Right lobe of liver (tissue), 6 donors: ENCODE data around the gene PREX1. TPM values are rescaled to one million over a fixed set of nuclear protein-coding genes. Genes with fewer than 3 reads are reported as not detected.

Experiments used
- ATAC-seq, 4 donors: fragments of 200-7000 bp; cut with Tn5 transposase; one replicate each; pipeline ENCODE4 v1.9.1; 2020; ENCODE audit warnings: mild to moderate bottlenecking in 4 of 4, moderate library complexity in 4 of 4
- DNase-seq, 3 donors: peaks; one replicate each; pipeline ENCODE4 v3.0.0-alpha.2; 2020
- H3K27ac ChIP-seq, 3 donors: fragments of 200-600 bp; one replicate each; pipeline ENCODE4 v1.8.0; 2022
- H3K27me3 ChIP-seq, 2 donors: fragments of 200-600 bp; one replicate each; pipeline ENCODE4 v1.8.0; 2022
- H3K36me3 ChIP-seq, 4 donors: fragments of 200-600 bp; sonication (generic) in 1 of 4; one replicate each; pipeline versions ENCODE4 v1.5.1 to v1.8.0; 2017 to 2022; ENCODE audit warnings: control low read depth in 1 of 4
- H3K4me1 ChIP-seq, 4 donors: fragments of 200-600 bp; sonication (generic) in 1 of 4; one replicate each; pipeline versions ENCODE4 v1.5.1 to v1.8.0; 2017 to 2022; ENCODE audit warnings: control low read depth in 1 of 4
- H3K4me3 ChIP-seq, 3 donors: fragments of 200-600 bp; one replicate each; pipeline ENCODE4 v1.8.0; 2022
- H3K9me3 ChIP-seq, 4 donors: fragments of 200-600 bp; sonication (generic) in 1 of 4; one replicate each; pipeline versions ENCODE4 v1.5.1 to v1.8.0; 2017 to 2022; ENCODE audit warnings: control low read depth in 1 of 4
- POLR2A ChIP-seq: fragments of 450-650 bp; IDR thresholded peaks from one replicate; pipeline ENCODE4 v1.6.1; 2017; ENCODE audit warnings: antibody characterized with exemption, mild to moderate bottlenecking
- WGBS: methylation state at CpG from one replicate; pipeline ENCODE4 v1.1.6; 2018; ENCODE audit warnings: low coverage, low lambda C conversion rate; ENCODE audit not compliant: insufficient coverage; ENCODE audit errors: missing lambda C conversion rate; 5-methylcytosine and 5-hydroxymethylcytosine counted together
- intact Hi-C, 2 donors: fragments of 100-400 bp; cut with DNase I; formaldehyde crosslinking; loops; one replicate each; pipeline versions ENCODE4 v1.11.2 to v1.14.1; 2022
- total RNA-seq, 6 experiments: library from RNA; depleted of rRNA in 2 of 6; stranded (reverse); fragments of >200 nt in 2 of 6; fragmentation: NEBNext Ultra II Directional in 3 of 6; extraction: Animal tissue kit (Norgen Biotek cat#: 25700) in 3 of 6; gene quantifications; one replicate each; pipeline versions ENCODE4 v1.1.0 to v1.2.4, GENCODE V29; 2016 to 2023
- TF ChIP-seq, protein P1 (sequence below), 4 donors: fragments of 200-600 bp in 3 of 4; fragments of 450-650 bp in 1 of 4; IDR thresholded peaks; one replicate each; pipeline versions ENCODE4 v1.5.1 to v1.8.0; 2016 to 2022; ENCODE audit warnings: antibody characterized with exemption in 4 of 4, mild to moderate bottlenecking in 2 of 4
- donor health status: DM: no; HTN: yes; CAD: no.
- donor health status: DM: no; HTN: no; CAD: no.
- donor health status: DM: no; HTN: no; CAD: no.
- donor health status: DM: no; HTN: yes; CAD: no.
- donor health status: DM: no; HTN: yes; CAD: no.

Gene PREX1
- total RNA-seq, 6 experiments from 2014 or later: 4.4 to 11.1 (median 8.7) TPM

DNA sequence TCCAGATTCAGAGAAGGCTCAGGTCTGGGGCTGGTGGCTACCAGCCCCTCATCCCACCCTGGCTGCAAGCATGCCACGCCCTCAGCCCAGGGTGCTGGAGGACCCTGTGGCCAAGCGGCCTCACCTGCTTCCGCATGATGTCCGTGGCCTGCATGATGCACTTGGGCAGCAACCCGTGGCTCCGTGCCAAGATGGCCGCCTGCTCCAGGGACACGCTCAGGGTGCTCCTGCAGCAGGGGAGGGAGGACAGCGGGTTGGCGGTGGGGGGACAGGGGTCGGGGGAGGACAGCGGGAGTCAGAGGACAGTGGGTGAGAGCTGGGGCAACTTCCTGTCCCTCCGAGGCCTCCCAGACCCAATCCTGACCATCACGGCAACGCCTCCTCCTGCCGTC is 200.1 kb downstream of the PREX1 start:
- Histone ChIP-seq H3K4me3 (no peak overlapping the region), H3K4me1 (no peaks in the 10 kb centered on the region), H3K27ac (no peak overlapping the region), H3K36me3 (peaks cover 0 to 3% (median 0%) of the 10 kb centered on the region in 4 donors), H3K27me3 (no peaks in the 10 kb centered on the region), H3K9me3 (no peaks in the 10 kb centered on the region)
- TF ChIP-seq, protein P1, sequence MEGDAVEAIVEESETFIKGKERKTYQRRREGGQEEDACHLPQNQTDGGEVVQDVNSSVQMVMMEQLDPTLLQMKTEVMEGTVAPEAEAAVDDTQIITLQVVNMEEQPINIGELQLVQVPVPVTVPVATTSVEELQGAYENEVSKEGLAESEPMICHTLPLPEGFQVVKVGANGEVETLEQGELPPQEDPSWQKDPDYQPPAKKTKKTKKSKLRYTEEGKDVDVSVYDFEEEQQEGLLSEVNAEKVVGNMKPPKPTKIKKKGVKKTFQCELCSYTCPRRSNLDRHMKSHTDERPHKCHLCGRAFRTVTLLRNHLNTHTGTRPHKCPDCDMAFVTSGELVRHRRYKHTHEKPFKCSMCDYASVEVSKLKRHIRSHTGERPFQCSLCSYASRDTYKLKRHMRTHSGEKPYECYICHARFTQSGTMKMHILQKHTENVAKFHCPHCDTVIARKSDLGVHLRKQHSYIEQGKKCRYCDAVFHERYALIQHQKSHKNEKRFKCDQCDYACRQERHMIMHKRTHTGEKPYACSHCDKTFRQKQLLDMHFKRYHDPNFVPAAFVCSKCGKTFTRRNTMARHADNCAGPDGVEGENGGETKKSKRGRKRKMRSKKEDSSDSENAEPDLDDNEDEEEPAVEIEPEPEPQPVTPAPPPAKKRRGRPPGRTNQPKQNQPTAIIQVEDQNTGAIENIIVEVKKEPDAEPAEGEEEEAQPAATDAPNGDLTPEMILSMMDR (IDR thresholded peaks at IDR 0.05): no peak
- no peak for TF ChIP-seq POLR2A
- 52% methylated on average over 2 of the region's 16 CpGs for WGBS
- no peak for ATAC-seq
- intact Hi-C loops: loop anchor here in 1 of 2 donors (5.0 kb wide), 1 partner anchor 960 kb away; no protein-coding TSS in a partner anchor
- DNase-seq: peak in 1 of 3 donors; percentile 59

- H3K9me3 ChIP-seq: no peaks in the 10 kb centered on the region
- 78% methylated on average over 11 of the region's 18 CpGs for WGBS
- no peaks in the 10 kb centered on the region for H3K27me3 ChIP-seq
- peaks cover 0 to 2% (median 0%) of the 10 kb centered on the region in 4 donors for H3K36me3 ChIP-seq
- peak in 2 of 3 donors; percentile 13 to 50 for DNase-seq
- ATAC-seq: no peak
- no peak overlapping the region for H3K27ac ChIP-seq
- H3K4me1 ChIP-seq: no peaks in the 10 kb centered on the region
- H3K4me3 ChIP-seq: no peak overlapping the region
- TF ChIP-seq, protein P1 (IDR thresholded peaks at IDR 0.05): no peak
- TF ChIP-seq POLR2A: no peak
- intact Hi-C loops: loop anchor here in 1 of 2 donors (5.0 kb wide), 1 partner anchor 960 kb away; no protein-coding TSS in a partner anchor
Measured at GRCh38 chr20:48626938-48627736, 200.7 kb downstream of the PREX1 start.

- ATAC-seq: no peak
- Histone ChIP-seq H3K36me3 (no peaks in the 10 kb centered on the region), H3K27ac (no peak overlapping the region), H3K4me1 (no peaks in the 10 kb centered on the region), H3K9me3 (no peaks in the 10 kb centered on the region), H3K27me3 (no peaks in the 10 kb centered on the region), H3K4me3 (no peak overlapping the region)
- TF ChIP-seq, protein P1 (IDR thresholded peaks at IDR 0.05): no peak
- no peak for TF ChIP-seq POLR2A
- 53% methylated on average over 19 of the region's 24 CpGs for WGBS
- peak in 2 of 3 donors; percentile 22 to 52 for DNase-seq
- intact Hi-C loops: loop anchor here in 1 of 2 donors (5.0 kb wide), 1 partner anchor 959 kb away; no protein-coding TSS in a partner anchor
Measured at GRCh38 chr20:48626226-48626937, 201.4 kb downstream of the PREX1 start.

GRCh38 chr20:48625136-48625900 is 202.5 kb downstream of the PREX1 start:
- intact Hi-C loops: loop anchor here in 1 of 2 donors (5.0 kb wide), 1 partner anchor 958 kb away; no protein-coding TSS in a partner anchor
- Histone ChIP-seq H3K27ac (no peak overlapping the region), H3K4me1 (peaks cover 0 to 3% (median 0%) of the 10 kb centered on the region in 4 donors), H3K27me3 (no peaks in the 10 kb centered on the region), H3K4me3 (no peak overlapping the region), H3K9me3 (no peaks in the 10 kb centered on the region), H3K36me3 (no peaks in the 10 kb centered on the region)
- WGBS: 82% methylated on average over 4 of the region's 29 CpGs
- DNase-seq (peak in 2 of 3 donors; percentile 20 to 54), ATAC-seq (no peak)
- TF ChIP-seq, protein P1 (IDR thresholded peaks at IDR 0.05): no peak
- no peak for TF ChIP-seq POLR2A
